Lower leg skin (tissue), 3 donors: ENCODE data around the gene CNTF.

ENCODE experiments used
- POLR2A ChIP-seq, 2 donors: fragments of 450-650 bp; IDR thresholded peaks; one replicate each; pipeline ENCODE4 v1.6.1; 2016 to 2017; ENCODE audit warnings: antibody characterized with exemption in 2 of 2, mild to moderate bottlenecking in 1 of 2, moderate library complexity in 1 of 2
- TF ChIP-seq, protein P1 (sequence below), 3 donors: fragments of 450-650 bp; IDR thresholded peaks; one replicate each; pipeline ENCODE4 v1.5.1; 2016; ENCODE audit warnings: antibody characterized with exemption in 3 of 3, mild to moderate bottlenecking in 3 of 3, moderate library complexity in 2 of 3

DNA sequence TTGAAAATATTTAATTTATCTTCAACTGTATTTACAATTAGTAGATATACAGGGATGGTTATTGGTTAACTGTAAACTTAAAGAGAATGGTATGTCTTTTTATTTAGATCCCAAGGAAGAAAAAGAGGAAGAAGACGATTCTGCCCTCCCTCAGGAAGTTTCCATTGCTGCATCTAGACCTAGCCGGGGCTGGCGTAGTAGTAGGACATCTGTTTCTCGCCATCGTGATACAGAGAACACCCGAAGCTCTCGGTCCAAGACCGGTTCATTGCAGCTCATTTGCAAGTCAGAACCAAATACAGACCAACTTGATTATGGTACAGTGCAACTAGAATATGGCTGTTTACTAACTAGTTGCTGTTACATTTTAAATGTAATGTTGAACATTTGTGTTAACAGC lies 12.7 kb upstream of the CNTF start:
- no peak for TF ChIP-seq POLR2A (IDR thresholded peaks at IDR 0.05)
- TF ChIP-seq, protein P1, sequence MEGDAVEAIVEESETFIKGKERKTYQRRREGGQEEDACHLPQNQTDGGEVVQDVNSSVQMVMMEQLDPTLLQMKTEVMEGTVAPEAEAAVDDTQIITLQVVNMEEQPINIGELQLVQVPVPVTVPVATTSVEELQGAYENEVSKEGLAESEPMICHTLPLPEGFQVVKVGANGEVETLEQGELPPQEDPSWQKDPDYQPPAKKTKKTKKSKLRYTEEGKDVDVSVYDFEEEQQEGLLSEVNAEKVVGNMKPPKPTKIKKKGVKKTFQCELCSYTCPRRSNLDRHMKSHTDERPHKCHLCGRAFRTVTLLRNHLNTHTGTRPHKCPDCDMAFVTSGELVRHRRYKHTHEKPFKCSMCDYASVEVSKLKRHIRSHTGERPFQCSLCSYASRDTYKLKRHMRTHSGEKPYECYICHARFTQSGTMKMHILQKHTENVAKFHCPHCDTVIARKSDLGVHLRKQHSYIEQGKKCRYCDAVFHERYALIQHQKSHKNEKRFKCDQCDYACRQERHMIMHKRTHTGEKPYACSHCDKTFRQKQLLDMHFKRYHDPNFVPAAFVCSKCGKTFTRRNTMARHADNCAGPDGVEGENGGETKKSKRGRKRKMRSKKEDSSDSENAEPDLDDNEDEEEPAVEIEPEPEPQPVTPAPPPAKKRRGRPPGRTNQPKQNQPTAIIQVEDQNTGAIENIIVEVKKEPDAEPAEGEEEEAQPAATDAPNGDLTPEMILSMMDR (IDR thresholded peaks at IDR 0.05): no peak
